Cardiac fibroblast (primary cell): ENCODE measurements around the gene SPEG.

Source experiments
- DNase-seq, 2 donors: peaks; one replicate each; pipeline versions ENCODE4 v3.0.0 to v3.0.0-alpha.2; 2010; ENCODE audit warnings: low read depth in 2 of 2
- H3K4me3 ChIP-seq, 2 donors: replicated peaks in 1 of 2; 1 replicate in 1 of 2; 2 replicates in 1 of 2; pipeline ENCODE4 v1.5.1; 2011; ENCODE audit warnings: low read depth in 2 of 2, low read length in 2 of 2, mild to moderate bottlenecking in 2 of 2, moderate library complexity in 1 of 2
- TF ChIP-seq, protein P1 (sequence below): IDR thresholded peaks from one replicate; pipeline ENCODE4 v1.5.1; 2011; ENCODE audit warnings: low read depth, mild to moderate bottlenecking, low read length, inconsistent platforms

SPEG gene

DNA sequence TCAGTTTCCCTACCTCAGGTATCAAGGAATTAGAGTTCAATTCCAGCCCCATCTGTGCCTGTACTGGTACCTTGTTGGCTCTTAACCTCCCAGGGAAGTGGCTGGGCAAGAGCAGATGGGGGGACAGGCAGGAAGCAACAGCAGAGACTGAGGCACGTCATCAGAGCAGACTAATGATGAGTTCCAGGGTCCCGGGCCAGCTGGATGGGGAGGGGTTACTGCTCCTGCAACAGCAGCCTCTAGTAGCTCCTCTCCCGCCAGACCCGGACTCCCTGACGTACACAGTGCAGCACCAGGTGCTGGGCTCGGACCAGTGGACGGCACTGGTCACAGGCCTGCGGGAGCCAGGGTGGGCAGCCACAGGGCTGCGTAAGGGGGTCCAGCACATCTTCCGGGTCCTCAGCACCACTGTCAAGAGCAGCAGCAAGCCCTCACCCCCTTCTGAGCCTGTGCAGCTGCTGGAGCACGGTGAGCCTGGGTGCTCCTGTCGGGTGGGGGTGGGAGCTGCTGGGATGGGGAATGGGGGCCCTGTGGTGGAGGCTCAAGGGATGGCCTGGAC, 38.1 kb downstream of the SPEG start:
- TF ChIP-seq, protein P1, sequence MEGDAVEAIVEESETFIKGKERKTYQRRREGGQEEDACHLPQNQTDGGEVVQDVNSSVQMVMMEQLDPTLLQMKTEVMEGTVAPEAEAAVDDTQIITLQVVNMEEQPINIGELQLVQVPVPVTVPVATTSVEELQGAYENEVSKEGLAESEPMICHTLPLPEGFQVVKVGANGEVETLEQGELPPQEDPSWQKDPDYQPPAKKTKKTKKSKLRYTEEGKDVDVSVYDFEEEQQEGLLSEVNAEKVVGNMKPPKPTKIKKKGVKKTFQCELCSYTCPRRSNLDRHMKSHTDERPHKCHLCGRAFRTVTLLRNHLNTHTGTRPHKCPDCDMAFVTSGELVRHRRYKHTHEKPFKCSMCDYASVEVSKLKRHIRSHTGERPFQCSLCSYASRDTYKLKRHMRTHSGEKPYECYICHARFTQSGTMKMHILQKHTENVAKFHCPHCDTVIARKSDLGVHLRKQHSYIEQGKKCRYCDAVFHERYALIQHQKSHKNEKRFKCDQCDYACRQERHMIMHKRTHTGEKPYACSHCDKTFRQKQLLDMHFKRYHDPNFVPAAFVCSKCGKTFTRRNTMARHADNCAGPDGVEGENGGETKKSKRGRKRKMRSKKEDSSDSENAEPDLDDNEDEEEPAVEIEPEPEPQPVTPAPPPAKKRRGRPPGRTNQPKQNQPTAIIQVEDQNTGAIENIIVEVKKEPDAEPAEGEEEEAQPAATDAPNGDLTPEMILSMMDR, result no peak
- DNase-seq, result no peak
- H3K4me3 ChIP-seq, result no peak overlapping the region

DNA sequence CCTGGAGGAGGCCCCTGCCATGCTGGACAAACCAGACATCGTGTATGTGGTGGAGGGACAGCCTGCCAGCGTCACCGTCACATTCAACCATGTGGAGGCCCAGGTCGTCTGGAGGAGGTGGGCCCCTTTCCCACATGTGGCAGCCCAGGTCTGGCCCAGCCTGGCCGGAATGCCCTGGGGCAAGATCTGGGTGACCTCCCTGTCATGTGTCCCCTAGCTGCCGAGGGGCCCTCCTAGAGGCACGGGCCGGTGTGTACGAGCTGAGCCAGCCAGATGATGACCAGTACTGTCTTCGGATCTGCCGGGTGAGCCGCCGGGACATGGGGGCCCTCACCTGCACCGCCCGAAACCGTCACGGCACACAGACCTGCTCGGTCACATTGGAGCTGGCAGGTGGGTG, 38.9 kb downstream of the SPEG start:
- no peak for DNase-seq
- TF ChIP-seq, protein P1, result no peak
- no peak overlapping the region for H3K4me3 ChIP-seq

DNA sequence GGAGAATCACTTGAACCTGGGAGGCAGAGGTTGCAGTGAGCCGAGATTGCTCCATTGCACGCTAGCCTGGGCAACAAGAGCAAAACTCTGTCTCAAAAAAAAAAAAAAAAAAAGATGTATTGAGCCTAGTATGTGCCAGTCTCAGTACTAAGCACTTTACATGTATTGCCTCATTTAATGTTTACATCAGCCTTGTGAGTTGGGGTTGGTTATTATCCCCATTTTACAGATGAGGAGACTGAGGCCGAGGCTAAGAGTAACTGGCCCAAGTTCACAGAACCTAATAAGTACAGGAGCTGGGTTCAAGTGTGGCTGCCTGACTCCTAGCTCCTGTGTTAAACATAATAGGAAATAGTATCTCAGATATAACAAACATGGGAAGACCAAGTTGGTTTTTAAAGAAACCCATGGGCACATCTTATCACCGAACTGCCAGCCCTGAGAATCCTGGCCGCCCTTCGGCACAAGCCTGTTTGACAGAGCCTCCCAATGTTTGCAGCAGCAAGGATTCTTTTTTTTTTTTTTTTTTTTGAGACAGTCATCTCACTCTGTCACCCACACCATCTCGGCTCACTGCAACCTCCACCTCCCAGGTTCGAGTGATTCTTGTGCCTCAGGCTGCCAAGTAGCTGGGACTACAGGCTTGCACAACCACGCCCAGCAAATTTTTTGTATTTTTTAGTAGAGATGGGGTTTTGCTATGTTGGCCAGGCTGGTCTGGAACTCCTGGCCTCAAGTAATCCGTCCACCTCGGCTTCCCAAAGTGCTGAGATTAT, 39.8 kb downstream of the SPEG start:
- TF ChIP-seq, protein P1, result no peak
- DNase-seq, result no peak

DNA sequence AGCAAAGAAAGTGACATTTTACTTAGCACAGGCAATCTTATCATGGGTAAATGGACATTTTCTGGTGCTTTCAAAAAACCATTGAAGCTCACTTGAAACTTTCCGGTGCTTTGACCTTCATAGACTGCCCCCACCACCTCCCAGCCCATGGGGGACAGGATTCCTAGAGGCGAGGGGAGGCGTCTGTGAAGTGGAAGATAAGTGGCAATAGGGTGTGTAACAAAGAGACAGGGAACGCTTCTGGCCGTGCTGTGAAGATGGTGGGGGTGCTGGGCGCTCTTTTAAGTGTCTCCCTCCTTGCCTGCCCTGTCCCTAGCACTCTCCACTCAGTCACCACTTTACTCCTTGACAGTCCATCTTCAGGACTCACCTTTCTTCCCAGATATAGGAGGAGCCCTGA, 40.6 kb downstream of the SPEG start:
- DNase-seq, result no peak
- H3K4me3 ChIP-seq, result no peak overlapping the region
- TF ChIP-seq, protein P1, result no peak

More for the DNA sequence above, 39.8 kb downstream of the SPEG start:
- no peak overlapping the region for H3K4me3 ChIP-seq

DNA sequence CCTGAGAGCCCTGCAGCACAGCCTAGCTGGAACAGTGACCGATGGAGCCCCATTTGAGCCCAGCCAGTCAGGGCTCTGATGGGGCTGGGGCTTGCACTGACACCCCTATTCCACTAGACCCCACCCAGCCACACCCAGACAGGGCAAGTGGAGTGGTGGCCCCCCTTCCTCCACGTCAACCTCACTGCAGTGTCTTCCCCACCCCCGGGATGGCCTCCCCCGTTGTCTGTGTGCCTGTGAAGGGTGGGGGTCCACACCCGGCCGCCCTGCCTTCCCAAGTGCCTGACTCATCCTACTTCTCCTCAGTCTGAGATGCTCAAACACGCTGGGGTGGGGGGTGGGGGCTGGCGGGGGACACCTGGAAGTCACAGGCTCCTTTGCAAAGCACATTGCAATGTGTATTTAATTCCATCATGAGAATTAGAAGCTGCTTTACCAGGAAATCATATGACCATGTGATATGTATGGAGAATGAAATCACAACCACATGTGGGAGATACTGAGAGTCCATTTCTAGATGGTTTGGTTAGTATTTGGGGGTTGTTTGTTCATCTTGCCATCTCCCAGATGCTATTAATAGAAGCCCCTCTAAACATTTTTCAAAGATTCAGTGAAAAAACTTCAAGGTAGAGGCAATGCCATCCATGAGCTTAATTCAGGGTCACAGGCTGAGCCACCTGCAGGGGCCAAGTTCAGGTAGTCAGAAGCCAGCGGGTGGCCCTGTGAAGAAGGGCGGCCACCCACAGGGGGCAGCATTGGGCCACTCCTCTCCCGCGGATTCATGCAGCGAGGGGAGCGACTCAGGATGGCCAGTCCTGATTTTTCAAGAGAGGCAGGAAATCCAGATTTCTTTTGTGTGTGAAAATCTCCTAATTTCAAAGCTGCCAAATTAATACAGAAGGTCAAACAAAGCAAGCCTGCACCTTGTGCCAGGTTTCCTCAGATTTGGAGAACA, 41.3 kb downstream of the SPEG start:
- no peak overlapping the region for H3K4me3 ChIP-seq
- peak; percentile 66 to 68 for DNase-seq
- TF ChIP-seq, protein P1, result peak; percentile 97

DNA sequence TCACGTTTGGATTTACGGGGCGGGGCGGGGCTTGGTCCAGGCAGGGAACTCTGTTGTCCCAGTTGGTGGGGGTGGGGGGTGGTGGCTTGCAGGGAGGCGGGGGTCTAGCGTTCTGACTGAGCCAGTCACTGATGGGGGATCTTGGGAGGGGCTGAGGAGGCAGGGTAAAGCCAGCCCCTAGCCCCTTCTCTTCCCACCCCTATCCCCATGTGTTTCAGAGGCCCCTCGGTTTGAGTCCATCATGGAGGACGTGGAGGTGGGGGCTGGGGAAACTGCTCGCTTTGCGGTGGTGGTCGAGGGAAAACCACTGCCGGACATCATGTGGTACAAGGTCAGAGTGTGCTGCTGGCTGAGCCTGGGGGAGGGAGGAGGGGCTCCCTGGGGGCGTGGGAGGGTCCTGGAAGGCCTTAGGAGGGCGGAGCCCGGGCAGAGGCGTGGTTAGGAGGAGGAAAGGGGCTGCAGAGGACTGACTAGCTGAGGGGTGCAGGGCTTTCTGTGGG, 42.1 kb downstream of the SPEG start:
- no peak for DNase-seq
- TF ChIP-seq, protein P1, result no peak
- H3K4me3 ChIP-seq, result no peak overlapping the region
